Measurements from ENCODE around the gene PDSS1. TPM values are rescaled to one million over a fixed set of nuclear protein-coding genes. Genes with fewer than 3 reads are reported as not detected.
A peak's percentile ranks its signal among the peaks of the same experiment; 100 is the strongest.

PDSS1 gene
- total and polyA plus RNA-seq, 2 of the 13 experiments (the other 11 are each of a cell fraction or from before 2014, with no cell fraction given), result 18.7 to 19.3 TPM

DNA sequence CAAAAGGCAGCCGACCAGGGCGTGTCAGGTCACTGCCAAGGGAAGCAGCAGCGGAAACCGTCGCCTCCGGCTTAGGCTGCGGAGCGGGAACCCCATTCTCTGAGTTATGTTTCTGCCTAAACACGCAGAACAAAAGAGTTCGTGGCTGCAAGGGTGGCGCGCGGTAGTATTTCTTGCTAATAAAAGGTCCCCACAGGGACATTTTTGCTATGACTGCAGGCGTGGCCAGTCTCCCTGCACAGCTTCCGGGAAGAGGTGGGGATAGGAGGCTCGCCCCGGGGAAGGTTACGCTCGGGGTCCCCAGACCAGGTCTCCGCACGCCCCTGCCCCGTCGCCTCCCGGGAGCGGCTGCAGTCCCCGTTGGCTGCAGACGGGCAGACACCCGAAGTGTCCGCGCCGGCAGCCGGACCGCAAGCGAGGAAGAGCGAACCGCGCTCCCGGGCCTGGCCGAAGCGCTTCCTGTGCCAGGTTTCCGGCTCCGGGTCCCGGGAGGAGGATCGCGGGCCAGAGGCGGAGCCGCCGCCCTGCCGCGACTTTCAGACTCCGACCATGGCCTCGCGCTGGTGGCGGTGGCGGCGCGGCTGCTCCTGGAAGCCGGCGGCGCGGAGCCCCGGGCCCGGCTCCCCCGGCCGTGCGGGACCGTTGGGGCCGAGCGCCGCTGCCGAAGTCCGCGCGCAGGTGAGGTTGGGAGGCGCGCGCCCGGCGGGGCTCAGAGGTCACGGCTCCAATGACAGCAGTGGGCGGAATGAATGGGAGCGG lies at the start of gene PDSS1 (continued):
- TF ChIP-seq, protein P1, sequence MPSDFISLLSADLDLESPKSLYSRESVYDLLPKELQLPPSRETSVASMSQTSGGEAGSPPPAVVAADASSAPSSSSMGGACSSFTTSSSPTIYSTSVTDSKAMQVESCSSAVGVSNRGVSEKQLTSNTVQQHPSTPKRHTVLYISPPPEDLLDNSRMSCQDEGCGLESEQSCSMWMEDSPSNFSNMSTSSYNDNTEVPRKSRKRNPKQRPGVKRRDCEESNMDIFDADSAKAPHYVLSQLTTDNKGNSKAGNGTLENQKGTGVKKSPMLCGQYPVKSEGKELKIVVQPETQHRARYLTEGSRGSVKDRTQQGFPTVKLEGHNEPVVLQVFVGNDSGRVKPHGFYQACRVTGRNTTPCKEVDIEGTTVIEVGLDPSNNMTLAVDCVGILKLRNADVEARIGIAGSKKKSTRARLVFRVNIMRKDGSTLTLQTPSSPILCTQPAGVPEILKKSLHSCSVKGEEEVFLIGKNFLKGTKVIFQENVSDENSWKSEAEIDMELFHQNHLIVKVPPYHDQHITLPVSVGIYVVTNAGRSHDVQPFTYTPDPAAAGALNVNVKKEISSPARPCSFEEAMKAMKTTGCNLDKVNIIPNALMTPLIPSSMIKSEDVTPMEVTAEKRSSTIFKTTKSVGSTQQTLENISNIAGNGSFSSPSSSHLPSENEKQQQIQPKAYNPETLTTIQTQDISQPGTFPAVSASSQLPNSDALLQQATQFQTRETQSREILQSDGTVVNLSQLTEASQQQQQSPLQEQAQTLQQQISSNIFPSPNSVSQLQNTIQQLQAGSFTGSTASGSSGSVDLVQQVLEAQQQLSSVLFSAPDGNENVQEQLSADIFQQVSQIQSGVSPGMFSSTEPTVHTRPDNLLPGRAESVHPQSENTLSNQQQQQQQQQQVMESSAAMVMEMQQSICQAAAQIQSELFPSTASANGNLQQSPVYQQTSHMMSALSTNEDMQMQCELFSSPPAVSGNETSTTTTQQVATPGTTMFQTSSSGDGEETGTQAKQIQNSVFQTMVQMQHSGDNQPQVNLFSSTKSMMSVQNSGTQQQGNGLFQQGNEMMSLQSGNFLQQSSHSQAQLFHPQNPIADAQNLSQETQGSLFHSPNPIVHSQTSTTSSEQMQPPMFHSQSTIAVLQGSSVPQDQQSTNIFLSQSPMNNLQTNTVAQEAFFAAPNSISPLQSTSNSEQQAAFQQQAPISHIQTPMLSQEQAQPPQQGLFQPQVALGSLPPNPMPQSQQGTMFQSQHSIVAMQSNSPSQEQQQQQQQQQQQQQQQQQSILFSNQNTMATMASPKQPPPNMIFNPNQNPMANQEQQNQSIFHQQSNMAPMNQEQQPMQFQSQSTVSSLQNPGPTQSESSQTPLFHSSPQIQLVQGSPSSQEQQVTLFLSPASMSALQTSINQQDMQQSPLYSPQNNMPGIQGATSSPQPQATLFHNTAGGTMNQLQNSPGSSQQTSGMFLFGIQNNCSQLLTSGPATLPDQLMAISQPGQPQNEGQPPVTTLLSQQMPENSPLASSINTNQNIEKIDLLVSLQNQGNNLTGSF (CRISPR knock-in tag; IDR thresholded peaks at IDR 0.05), result no peak
- TF ChIP-seq ARNT (IDR thresholded peaks at IDR 0.05), result no peak
- TF ChIP-seq MYNN (CRISPR knock-in tag; IDR thresholded peaks at IDR 0.05; ENCODE audit: low read depth), result peak; percentile 52; the same call in 1 of the 2 replicates
- TF ChIP-seq, protein P2, sequence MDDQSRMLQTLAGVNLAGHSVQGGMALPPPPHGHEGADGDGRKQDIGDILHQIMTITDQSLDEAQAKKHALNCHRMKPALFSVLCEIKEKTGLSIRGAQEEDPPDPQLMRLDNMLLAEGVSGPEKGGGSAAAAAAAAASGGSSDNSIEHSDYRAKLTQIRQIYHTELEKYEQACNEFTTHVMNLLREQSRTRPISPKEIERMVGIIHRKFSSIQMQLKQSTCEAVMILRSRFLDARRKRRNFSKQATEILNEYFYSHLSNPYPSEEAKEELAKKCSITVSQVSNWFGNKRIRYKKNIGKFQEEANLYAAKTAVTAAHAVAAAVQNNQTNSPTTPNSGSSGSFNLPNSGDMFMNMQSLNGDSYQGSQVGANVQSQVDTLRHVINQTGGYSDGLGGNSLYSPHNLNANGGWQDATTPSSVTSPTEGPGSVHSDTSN (CRISPR knock-in tag; IDR thresholded peaks at IDR 0.05; ENCODE audit: borderline replicate concordance), result no peak
- TF ChIP-seq ZFP1 (CRISPR knock-in tag; IDR thresholded peaks at IDR 0.05), result no peak
- TF ChIP-seq RBM22 (optimal IDR thresholded peaks at IDR 0.05; ENCODE audit: low read length), result no peak
- no peak for TF ChIP-seq ZEB1 (IDR thresholded peaks at IDR 0.05; ENCODE audit: insufficient replicate concordance, low read depth)
- TF ChIP-seq ZNF235 (CRISPR knock-in tag; IDR thresholded peaks at IDR 0.05; ENCODE audit: borderline replicate concordance), result no peak
- TF ChIP-seq, protein P3, sequence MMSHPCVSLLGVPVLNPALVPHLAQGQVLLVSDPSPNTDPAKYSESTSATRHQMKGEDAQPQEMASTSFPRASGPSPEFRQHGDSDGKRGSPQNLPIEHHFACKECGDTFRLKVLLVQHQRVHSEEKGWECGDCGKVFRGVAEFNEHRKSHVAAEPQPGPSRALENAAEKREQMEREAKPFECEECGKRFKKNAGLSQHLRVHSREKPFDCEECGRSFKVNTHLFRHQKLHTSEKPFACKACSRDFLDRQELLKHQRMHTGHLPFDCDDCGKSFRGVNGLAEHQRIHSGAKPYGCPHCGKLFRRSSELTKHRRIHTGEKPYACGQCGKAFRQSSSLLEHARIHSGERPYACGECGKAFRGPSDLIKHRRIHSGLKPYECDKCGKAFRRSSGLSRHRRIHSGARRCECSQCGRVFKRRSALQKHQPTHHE (CRISPR knock-in tag; IDR thresholded peaks at IDR 0.05; ENCODE audit: borderline replicate concordance), result no peak
- no peak for TF ChIP-seq MBD4 (IDR thresholded peaks at IDR 0.05; ENCODE audit: borderline replicate concordance, low read length)
- TF ChIP-seq GABPA (IDR thresholded peaks at IDR 0.05; ENCODE audit: low read depth, low read length), result peak; percentile 95
- peak; percentile 90 for TF ChIP-seq GABPA (CRISPR knock-in tag; IDR thresholded peaks at IDR 0.05; ENCODE audit: low read depth)
- no peak for TF ChIP-seq POGZ (CRISPR knock-in tag; IDR thresholded peaks at IDR 0.05)
- no peak for TF ChIP-seq THYN1 (CRISPR knock-in tag; IDR thresholded peaks at IDR 0.05; ENCODE audit: borderline replicate concordance, low read depth)
- TF ChIP-seq ZSCAN29 (CRISPR knock-in tag; conservative IDR thresholded peaks at IDR 0.05), result no peak
- peak; percentile 60; the same call in 1 of the 2 replicates for TF ChIP-seq ZNF839 (CRISPR knock-in tag; IDR thresholded peaks at IDR 0.05; ENCODE audit: borderline replicate concordance)
- no peak for TF ChIP-seq FIP1L1 (IDR thresholded peaks at IDR 0.05; ENCODE audit: borderline replicate concordance, insufficient read depth, low read depth, low read length)
- no peak for TF ChIP-seq SRSF4 (IDR thresholded peaks at IDR 0.05; ENCODE audit: low read depth, low read length, poor library complexity, severe bottlenecking)
- no peak for TF ChIP-seq KAT2B (IDR thresholded peaks at IDR 0.05; ENCODE audit: borderline replicate concordance, low read depth, low read length)
- TF ChIP-seq, protein P4, sequence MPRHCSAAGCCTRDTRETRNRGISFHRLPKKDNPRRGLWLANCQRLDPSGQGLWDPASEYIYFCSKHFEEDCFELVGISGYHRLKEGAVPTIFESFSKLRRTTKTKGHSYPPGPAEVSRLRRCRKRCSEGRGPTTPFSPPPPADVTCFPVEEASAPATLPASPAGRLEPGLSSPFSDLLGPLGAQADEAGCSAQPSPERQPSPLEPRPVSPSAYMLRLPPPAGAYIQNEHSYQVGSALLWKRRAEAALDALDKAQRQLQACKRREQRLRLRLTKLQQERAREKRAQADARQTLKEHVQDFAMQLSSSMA (CRISPR knock-in tag; IDR thresholded peaks at IDR 0.05), result no peak
- peak; percentile 99 for TF ChIP-seq NR2C2 (CRISPR knock-in tag; IDR thresholded peaks at IDR 0.05; ENCODE audit: borderline replicate concordance)
- 0 out of 2 replicates have a peak, but pooled peaks have one; percentile 71 for TF ChIP-seq MAF1 (CRISPR knock-in tag; IDR thresholded peaks at IDR 0.05; ENCODE audit: borderline replicate concordance)

Measured in HepG2 (cell line).